Activated CD4-positive, CD25-positive, alpha-beta regulatory T cell treated with anti-CD3 and anti-CD28 coated beads, Interleukin-2, amount 50 U/mL, for 24 hours (primary cell): ENCODE data around the gene B4GALT4.
A peak's percentile ranks its signal among the peaks of the same experiment; 100 is the strongest.

ENCODE experiments used
- ATAC-seq, 2 donors: fragments of 150-1000 bp; cut with Tn5 transposase; one replicate each; pipeline ENCODE4 v1.10.0; 2021; ENCODE audit warnings: mild to moderate bottlenecking in 1 of 2, moderate library complexity in 1 of 2

The B4GALT4 gene

DNA sequence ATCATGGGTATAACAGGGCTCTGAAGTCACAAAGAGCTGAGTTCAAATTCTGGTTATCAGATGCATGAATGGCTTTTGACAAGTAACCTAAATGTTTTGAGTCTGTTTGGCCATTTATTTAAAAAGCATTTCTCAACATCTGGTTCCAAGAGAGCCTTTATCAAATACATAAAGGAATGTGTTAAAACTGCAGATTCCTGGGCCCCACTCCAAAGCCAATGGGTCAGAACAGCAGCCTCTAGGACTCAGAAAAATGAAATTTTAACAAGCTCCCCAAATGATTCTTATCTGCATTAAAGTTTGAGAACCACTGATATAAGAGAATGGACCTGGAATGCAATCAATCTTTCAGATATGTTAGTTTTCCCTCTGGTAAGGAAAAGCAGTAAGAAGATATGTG is 3.4 kb downstream of the B4GALT4 start:
- no peak for ATAC-seq

DNA sequence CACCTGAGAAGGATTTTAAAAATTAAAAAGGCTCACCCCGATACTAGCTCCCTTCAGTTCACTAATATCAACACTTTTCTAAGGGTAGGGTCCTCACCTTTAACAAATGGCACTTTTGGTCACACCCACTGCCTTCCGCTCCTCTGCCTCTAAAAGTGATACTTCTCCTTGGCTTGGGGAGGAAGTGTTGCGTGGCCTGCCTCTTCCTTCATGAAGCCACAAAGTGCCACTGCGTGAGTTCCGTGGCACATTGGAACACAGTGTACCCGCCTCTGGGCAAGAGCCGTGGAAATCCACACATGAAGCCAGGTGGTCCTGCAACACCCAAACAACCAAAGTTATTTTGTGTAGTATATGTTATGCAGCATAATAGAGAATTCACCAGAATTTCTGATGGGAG is 3.9 kb downstream of the B4GALT4 start:
- no peak for ATAC-seq

DNA sequence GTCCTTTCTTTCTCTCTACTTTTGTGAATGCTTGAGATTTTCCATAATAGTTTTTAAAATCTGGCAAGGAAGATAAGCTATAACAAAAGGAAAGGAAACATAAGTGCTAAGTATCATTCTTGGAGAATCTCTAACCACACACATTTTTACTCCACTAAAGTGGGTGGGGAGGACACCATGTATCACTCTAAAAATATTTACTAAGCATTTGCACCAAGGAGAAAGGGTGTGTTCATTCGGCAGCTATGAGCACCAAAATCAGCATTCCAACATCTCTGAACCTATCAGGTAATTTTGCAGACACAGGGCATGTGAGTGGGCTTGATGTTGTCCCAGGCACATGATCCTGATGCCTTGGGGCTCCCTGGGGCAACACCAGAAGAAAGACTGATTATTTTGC is 5.5 kb downstream of the B4GALT4 start:
- no peak for ATAC-seq

DNA sequence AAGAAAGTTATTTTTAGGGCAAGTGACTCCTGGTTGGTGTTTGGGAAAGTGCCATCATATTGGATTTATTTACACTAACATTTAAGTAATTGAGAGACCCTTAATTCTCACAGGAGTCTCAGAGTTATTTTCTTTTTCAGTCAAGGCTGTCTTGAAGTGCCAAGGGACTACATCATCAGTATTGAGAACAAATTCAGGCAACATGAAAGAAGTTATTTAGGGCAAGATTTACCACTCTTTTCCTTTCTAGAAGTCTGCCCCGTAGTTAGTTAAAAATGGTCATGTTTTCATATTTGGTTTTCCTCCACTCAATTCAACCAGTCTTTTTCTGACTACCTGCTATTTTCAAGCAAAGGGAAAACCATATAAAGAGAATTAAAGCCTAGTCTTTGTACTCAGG is 6.1 kb downstream of the B4GALT4 start:
- ATAC-seq = no peak

DNA sequence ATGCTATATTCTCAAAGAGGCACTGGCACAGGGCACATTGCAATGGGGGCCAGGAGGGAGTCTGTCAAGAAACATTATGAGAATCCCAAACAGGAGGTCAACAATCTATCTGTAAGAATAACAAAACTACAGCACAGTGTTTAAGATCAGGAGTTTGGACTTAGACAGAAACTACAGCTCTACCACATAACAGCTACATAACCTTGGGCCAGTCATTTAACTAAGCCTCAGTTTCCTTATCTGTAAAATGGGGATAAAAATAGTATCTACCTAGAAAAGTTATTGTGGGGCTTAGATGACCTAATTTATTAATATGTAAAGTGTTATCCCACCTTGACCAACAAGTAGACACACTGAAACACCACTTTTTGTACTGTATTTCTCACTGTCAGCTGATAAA is 9.9 kb downstream of the B4GALT4 start:
- ATAC-seq = no peak

DNA sequence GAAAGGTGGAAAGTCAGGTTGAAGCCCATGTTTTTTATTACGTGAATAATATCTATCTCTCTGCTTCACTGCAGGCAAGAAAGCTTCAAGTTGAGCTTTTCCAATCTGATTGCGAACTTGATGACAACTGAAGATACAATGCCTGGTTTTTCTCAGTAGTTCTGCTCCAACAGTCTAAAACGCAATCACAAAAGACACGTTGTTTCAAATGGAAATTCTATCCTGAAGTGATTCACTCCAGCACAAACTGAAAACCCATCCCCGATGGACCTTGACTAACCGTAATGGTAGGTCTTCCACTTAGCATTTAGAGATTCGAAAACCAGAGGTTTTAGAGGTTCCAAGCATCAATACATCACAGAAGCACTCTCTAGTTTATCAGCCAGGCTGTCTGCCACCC is 10.6 kb downstream of the B4GALT4 start:
- ATAC-seq = no peak

DNA sequence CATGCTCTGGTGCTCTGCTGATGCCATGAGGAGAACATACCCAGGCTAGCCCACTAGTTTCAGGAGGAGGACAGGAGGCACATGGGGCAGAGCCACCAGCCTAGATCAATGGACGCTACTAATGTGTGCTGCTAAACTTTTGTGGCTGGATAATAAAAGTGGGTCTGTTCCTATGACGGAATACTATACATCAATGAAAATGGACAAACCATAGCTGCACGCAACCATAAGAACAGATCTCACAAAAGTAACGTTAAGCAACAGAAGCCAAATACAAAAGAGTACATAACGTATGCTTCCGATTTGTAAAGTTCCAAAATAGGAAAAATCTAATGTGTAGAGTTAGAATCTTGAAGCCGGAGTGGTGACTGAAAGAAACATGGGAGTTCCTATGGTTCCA is 11.5 kb downstream of the B4GALT4 start:
- ATAC-seq = no peak

DNA sequence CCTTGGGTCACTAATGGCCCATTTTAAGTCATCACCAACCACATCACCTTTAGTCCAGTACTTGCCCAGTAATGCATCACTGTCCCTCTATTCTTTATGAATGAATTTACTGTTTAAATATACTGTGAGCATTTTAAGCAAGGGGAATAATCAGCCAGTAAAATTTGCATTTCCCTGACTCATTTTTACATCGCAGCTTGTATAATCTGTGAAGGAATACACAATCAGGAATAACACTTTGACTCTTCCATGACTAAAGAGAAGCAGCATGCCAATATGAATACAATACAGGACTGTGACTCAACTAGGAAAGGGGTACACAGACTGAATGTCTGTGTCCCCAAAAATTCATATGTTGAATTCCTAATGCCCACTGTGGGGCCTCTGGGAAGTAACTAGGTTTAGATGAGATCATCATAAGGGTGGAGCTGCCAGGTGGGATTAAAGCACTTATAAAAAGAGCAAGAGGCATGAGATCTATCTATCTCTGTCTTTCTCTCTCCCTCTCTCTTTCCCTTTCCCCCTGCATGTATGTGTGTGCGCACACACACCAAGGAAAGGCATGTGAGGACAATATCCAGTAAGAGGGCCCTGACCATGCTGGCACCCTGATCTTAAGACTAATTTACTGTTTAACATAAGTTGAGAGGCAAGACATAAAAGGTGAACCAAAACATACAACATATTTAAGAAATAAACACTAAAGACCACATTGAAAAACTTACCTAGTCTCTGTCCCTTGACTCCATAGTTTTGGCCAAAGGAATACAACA is 12.1 kb downstream of the B4GALT4 start:
- ATAC-seq = no peak

DNA sequence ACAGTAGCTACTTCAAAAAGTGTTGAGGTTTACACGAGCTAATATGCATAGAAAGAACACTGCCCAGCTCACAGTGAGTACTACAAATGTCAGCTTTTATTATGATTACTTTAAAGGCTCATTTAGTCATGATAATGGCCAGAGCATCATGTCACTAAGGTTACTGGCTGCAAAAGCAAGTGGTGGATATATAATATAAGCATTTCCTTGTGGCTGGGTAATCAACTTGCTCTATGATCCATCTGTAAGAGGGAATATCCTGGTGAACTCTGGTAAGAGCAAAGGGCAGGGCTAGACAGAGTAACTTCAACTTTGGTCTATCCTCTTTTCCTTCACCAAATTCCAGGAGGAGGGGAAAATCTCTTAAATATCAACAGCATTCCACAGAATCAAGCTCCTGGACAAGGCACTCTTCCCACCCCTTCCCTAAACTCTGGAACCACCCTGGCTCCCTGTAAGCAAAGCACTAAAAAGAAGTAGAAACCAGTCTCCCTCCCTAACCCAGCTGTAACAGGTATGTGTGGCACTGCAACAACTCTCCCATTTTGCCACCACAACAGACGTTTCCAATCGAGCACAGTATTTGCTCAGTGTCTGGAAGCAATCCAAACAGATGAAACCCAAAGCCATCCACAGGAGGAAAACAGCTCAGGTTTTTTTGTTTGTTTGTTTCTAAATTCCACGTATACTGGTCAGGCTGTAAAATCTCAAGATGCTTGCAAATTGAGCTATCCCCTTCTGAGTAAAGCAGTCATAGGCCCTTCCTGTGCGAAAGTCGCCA is 13.4 kb downstream of the B4GALT4 start:
- no peak for ATAC-seq

DNA sequence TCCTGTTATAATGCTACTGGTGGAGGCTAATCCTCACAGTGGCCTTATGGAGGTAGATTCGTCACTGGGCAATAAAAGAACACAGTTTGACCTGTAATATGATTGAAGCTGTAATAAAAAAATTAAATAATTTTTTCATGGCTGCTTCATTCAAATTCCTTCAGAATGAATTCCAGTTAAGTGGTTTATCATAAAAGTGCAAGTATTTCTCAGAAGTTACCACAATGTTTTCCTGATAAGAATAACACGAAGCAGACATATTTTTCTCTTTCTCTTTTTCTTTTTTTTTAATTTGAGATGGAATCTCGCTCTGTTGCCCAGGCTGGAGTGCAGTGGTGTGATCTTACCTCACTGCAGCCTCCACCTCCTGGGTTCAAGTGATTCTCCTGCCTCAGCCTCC is 15.6 kb downstream of the B4GALT4 start:
- ATAC-seq = no peak

DNA sequence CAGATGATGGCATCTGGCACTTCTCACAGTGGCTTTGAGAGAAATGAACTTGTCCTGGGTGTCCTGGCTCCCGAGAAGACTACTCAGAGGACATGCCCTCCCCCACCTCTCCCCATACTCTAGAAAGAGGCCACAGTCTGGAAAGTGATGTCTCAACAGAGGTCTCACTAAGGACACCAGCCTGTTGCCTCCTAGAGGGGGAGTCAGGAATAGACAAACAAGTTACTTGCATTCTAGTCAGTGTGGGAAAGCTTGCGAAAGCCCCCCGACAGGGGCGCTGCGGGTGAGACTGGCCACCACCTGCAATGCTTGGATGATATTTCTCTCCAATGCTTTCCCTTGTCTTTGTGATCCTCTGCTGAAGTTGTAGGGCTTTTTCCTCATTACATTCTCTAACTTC is 17.2 kb downstream of the B4GALT4 start:
- ATAC-seq = no peak

DNA sequence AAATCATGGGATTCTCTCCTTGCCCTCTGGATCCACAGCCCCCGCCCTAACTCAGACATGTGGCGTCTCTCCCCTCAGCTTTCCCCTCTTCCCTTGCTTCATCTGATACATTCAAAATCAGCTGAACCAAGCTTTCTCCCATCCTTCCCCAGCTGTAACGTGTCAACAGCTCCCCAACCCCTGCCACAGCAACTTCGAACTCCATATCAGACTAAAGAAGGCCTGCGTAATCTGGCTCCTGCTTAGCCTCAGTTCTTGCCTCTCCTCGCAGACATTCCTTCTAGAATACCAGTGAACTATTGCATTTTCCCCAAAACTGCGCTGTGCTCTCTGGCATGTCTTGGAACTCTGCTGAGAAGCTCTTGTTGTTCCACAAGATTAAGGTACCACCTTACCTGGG is 18.3 kb downstream of the B4GALT4 start:
- no peak for ATAC-seq

DNA sequence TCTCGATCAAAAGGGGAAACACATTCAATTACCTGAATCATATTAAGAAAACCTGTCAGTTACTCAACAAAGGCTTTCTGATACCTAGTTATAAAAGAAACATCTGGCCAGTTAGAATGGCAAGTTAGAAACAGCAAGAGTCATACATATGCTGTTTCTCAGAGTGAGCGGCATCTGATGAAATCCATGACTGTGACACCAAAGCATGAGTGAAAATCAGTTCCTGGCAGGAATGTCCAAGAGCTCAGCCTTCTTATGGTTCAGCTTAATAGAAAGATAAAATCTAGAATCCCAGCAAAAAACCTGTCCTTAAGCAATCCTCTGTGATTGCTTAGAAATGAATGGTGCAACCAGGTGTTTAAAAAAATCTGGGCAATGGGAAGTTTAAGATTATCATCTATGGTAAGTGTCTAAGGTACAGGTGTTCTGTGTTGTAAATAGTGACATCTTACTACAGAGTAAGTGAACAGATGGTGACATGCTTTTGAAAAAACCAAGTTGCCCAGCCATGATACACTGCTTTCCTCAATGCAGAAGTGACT is 18.8 kb downstream of the B4GALT4 start:
- ATAC-seq = peak in 1 of 2 donors; percentile 22

DNA sequence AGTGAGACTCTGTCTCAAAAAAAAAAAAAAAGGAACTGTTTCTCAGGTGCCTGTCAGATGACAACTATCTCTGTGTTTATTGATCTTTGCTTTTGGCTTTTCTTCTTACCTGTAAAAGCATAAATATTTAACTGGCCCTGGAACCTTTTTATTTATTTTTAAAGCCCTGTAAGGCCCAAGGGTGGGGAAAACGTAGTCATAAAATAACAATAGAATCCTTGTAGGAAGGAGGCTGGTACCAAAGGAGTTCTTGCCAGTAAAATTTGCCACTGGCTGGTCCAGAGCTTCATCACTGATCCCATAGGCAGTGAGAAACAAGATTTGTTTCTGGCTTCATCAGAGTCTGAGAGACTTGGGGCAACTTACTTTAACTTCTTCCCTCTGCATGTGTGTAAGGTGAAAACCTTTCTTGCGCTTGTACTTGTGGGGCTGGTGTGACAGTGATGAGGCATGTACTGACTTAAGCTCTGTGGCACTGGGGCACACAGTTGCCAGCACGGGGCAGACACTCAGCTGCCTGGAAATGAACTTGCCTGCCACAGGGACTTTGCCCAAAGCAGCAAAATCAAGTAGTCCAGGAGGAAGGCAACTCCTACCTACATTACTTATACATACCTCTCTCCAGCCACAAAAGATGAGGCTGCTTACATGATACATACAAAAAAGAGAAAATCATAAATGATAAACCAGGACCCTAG is 19.6 kb downstream of the B4GALT4 start:
- ATAC-seq = no peak

DNA sequence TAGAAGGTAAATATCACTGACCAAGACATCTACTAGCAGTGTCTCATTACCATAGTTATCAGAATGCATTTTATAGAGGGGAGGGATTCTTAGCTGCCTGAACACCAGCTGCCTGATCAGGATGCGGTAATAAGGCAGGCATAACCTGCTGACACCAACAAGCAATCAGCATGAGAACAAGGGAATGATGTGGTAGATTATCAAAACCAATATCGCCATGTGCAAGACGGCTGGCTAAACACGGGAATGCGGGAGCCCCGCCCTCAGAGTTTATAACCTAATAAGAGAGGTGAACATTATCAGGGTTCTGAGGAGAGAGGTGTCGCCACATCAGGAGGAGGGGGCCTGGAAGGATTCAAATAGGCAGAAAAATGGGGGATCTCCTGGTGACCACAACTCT is 20.5 kb downstream of the B4GALT4 start:
- no peak for ATAC-seq

DNA sequence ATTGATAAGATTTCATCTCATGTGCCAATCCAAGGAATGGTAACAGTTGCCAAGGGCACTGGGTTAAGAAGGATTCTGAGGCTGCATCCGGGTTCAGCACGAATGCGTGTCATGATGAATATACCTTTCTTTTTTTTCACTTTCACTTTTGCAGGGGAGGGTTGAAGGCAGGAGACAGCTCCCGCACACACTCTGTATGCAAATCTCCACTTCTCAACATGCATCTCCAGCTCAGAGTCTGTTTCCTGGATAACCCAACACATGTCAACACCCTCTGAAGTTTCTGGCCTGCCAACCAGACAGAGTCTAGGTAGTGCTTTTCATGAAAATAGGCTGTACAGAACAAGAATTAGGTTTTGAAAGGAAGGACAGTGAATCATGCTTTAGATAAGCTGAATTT is 21.6 kb downstream of the B4GALT4 start:
- peak; percentile 82 for ATAC-seq

DNA sequence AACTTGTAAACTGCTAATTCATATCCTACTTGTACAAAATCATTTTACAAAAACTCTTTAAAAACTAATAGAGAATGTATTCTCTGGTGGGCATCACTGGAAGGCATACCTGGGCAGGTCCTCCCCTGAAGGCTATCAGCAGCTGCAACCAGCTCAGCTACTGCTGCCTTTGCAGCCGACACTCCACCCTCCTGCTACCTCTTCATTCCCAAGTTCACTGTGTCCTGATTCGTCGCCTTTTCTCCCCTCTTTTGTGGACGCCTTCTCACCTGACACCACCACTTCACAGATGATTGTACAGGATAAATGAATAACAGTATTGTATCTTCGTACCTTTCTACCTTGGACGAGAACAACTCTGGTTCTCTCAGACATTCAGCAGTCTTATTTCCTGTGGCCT is 28.9 kb downstream of the B4GALT4 start:
- no peak for ATAC-seq

DNA sequence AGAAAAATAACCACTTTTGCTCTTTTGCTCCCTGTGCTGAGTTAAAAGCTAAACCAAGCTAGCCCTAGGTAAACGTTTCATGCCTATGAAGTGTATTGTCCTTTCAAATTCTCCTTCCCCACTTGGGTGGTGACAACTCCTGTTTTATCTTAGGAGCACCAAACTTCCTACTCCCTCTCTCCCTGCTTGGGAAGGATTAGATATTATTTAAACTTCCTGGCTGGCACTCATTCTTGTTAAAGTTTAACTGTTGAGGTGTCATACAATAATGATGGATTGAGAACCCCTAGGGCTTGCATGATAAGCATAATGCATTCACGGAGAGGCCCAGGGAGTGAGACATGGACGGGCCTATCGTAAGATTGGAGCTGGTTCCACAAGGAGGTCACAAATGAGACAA is 29.5 kb downstream of the B4GALT4 start:
- ATAC-seq = no peak

DNA sequence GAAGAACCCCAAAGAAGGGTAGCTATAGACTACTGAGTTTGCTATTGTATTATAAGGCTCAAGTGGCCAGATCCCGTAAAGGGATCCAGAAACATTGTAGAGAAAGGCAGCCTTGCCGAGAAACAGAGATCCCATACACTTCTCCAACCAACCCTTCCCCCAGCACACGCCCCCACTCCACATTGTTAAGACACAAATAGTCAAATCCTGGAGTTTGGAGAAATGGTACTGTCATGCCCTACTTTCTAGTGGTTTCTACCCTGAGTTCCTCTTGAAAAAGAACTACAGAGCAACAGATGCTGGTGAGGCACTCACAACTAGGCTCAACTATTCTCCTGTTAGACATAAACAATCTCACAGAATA is 33.2 kb downstream of the B4GALT4 start:
- no peak for ATAC-seq

DNA sequence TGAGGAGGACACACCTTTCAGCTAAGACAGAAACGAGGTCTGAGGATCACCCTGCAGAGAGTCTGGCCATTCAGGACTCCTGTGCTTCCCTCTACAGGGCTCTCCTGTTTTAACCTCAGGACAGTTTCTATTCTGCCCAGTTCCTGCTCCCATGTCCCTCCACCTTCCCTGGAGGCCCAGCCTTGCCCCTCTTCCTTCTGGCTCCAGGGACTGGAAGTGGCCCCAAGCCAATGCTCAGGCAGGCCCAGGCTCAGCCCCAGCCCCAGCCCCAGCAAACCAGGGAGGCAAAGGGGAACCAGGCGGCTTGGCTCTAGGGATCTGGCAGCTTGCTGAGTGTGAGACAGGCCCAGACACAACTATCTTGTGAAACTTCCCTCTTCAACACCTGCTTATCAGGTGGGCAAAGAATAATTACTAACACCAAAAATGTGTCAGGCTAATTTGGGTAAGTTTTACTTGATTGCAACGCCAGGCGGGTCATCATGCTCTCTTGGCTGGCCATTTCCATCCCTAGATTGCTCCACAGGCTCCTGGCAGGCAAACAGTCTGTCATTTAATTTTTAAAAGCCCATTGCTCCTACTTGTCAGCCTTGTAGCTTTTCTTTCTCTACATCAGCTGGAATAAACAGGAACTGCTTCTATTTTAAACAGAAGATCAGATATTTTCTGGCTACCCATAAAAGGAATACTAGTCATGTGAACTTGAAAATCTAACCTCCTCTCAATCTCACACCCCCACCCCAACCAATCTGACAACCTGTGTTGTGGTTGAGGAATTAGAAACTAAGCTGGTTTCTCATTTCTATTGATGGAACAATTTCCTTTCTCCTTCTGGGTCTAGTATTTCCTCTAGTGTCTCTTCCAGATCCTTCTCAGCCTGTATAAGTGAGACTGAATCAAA is 33.8 kb downstream of the B4GALT4 start:
- ATAC-seq = no peak

DNA sequence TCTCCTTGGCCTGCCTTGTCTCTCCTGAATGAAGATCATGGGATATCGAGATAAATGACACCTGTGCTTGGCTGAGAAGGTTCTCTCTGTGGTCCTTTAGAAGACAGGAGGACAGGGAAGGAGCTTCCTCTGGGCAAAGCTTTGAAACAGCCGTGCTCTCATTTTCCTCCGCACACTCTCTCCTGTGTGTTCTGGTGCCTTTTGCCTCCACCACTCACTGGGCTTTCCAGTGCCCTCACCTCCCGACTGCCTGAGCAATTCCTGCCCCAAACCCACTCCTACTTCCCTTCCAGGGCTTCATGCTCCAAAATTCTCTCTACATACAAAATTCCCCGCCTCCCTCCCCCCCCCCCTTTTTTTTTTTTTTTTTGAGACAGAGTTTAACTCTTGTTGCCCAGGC is 35.0 kb downstream of the B4GALT4 start:
- no peak for ATAC-seq

DNA sequence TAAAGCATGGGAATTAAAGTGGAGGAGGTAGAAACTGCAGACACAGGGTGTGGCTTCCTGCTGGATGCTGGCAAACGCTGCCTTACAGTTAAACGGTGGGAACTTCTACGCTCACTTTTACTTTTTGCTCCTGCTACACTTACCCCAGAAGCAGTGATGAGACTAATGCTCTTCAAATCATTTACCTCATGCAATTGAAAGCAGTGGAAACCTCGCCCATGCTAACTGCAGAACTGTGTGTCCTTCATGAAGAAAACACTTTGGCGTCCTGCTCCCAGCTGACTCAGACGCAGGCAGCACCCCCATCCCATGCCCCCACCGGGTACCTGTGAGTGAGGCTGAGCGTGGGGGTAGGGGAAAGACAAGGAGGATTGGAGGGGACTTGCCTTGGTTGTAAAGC is 35.5 kb downstream of the B4GALT4 start:
- ATAC-seq = no peak

DNA sequence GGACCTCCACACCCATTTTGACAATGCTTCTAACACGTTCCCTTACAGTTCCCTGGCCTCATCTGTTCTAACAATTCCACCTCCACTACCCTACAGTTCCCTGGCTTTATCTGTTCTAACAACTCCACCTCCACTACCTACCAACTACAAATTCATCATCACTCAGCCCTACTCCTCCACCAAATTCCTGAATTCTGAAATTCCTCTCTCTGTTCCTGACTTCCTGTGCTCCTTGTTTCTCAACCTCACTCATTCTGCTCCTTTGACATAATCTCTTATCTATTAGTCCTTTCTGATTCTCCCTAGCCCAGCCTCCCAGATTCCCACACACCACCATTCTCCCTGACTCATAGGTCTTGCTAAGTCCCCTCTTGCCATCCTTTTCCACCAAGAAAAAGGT is 44.8 kb downstream of the B4GALT4 start:
- no peak for ATAC-seq
